A549 (cell line): ENCODE data around the gene GIMD1.

Experiments used
- BHLHE40 ChIP-seq: IDR thresholded peaks from 2 replicates; pipeline ENCODE4 v1.6.1; 2012; ENCODE audit warnings: low read depth, low read length, inconsistent platforms
- CEBPB ChIP-seq, 2 experiments: fragments of >200 bp in 1 of 2; sonication (Bioruptor Twin) in 1 of 2; formaldehyde crosslinking in 1 of 2; IDR thresholded peaks; 2 replicates each; pipeline ENCODE4 v1.6.1; 2012 to 2016
- MAFK ChIP-seq: fragments of 450-650 bp; IDR thresholded peaks from 2 replicates; pipeline ENCODE4 v1.6.1; 2014; ENCODE audit not compliant: partially characterized antibody
- POLR2A ChIP-seq: IDR thresholded peaks from 2 replicates; pipeline ENCODE4 v1.6.1; 2012; ENCODE audit warnings: mild to moderate bottlenecking, low read length
- POLR2AphosphoS2 ChIP-seq: conservative IDR thresholded peaks from 2 replicates; pipeline ENCODE4 v1.6.1; 2012; ENCODE audit warnings: low read length, improper control_type of control experiment, inconsistent platforms
- RAD21 ChIP-seq, 2 experiments: fragments of >200 bp in 1 of 2; sonication (Bioruptor Twin) in 1 of 2; formaldehyde crosslinking in 1 of 2; IDR thresholded peaks in 1 of 2; conservative IDR thresholded peaks in 1 of 2; 2 replicates in 1 of 2; 3 replicates in 1 of 2; pipeline ENCODE4 v1.6.1; 2012 to 2018; ENCODE audit warnings: inconsistent platforms in 1 of 2
- ZC3H11A ChIP-seq: fragments of 450-650 bp; IDR thresholded peaks from 2 replicates; pipeline ENCODE4 v1.6.1; 2014; ENCODE audit warnings: antibody characterized with exemption, mild to moderate bottlenecking
- ZSCAN20 ChIP-seq: fragments of 250-450 bp; sonication (Bioruptor Pico); IDR thresholded peaks from 2 replicates; pipeline ENCODE4 v1.8.0; 2022; ENCODE audit warnings: mild to moderate bottlenecking, moderate library complexity
- TF ChIP-seq, protein P1 (sequence below): fragments of >200 bp; sonication (Bioruptor Twin); formaldehyde crosslinking; IDR thresholded peaks from 3 replicates; pipeline ENCODE4 v1.5.1; 2016
- TF ChIP-seq, protein P2 (sequence below): IDR thresholded peaks from 2 replicates; pipeline ENCODE4 v1.6.1; 2012
- TF ChIP-seq, protein P3 (sequence below): IDR thresholded peaks from 2 replicates; pipeline ENCODE4 v1.6.1; 2012; ENCODE audit warnings: low read depth, borderline replicate concordance

DNA sequence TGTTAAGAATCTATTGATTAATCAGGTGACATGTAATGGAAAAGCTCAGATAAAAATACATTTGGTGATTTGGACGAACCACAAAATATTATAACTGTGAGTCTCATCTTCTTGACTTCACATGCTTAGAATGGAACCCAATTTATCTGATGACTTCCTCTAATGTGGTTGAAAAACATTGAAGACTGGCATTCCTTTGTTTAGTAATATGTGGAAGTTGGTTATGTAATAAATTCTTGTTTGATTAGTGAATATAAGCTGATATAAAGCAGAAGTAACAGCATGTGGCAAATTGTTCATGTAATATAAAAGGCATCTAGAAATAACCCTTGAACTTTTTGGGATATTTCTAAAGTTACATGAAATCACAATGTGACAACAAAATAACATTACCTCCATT, 9.7 kb downstream of the GIMD1 start:
- TF ChIP-seq POLR2A (no peak), POLR2AphosphoS2 (no peak), CEBPB (IDR thresholded peaks at IDR 0.05) (no peak), ZC3H11A (no peak), RAD21 (conservative IDR thresholded peaks at IDR 0.05 in 1 of 2, IDR thresholded peaks at IDR 0.05 in 1 of 2) (no peak), MAFK (no peak), BHLHE40 (no peak), ZSCAN20 (CRISPR knock-in tag) (no peak)
- TF ChIP-seq, protein P1, sequence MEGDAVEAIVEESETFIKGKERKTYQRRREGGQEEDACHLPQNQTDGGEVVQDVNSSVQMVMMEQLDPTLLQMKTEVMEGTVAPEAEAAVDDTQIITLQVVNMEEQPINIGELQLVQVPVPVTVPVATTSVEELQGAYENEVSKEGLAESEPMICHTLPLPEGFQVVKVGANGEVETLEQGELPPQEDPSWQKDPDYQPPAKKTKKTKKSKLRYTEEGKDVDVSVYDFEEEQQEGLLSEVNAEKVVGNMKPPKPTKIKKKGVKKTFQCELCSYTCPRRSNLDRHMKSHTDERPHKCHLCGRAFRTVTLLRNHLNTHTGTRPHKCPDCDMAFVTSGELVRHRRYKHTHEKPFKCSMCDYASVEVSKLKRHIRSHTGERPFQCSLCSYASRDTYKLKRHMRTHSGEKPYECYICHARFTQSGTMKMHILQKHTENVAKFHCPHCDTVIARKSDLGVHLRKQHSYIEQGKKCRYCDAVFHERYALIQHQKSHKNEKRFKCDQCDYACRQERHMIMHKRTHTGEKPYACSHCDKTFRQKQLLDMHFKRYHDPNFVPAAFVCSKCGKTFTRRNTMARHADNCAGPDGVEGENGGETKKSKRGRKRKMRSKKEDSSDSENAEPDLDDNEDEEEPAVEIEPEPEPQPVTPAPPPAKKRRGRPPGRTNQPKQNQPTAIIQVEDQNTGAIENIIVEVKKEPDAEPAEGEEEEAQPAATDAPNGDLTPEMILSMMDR, result no peak
- TF ChIP-seq, protein P2, sequence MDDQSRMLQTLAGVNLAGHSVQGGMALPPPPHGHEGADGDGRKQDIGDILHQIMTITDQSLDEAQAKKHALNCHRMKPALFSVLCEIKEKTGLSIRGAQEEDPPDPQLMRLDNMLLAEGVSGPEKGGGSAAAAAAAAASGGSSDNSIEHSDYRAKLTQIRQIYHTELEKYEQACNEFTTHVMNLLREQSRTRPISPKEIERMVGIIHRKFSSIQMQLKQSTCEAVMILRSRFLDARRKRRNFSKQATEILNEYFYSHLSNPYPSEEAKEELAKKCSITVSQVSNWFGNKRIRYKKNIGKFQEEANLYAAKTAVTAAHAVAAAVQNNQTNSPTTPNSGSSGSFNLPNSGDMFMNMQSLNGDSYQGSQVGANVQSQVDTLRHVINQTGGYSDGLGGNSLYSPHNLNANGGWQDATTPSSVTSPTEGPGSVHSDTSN, result no peak
- TF ChIP-seq, protein P3, sequence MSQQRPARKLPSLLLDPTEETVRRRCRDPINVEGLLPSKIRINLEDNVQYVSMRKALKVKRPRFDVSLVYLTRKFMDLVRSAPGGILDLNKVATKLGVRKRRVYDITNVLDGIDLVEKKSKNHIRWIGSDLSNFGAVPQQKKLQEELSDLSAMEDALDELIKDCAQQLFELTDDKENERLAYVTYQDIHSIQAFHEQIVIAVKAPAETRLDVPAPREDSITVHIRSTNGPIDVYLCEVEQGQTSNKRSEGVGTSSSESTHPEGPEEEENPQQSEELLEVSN, result no peak
